ENCODE measurements around the gene FGD4.

- TF ChIP-seq EP300 (IDR thresholded peaks at IDR 0.05) (no peak), POLR2A (IDR thresholded peaks at IDR 0.05; ENCODE audit: low read depth) (no peak), CTCF (IDR thresholded peaks at IDR 0.05) (no peak), POLR2AphosphoS5 (IDR thresholded peaks at IDR 0.05) (no peak)
These were observed 287.0 kb downstream of the FGD4 start for GRCh38 chr12:32686340-32686739.
